ENCODE results near the gene DIPK1B.
"Not testable (repeated sequence)": the region's sequence is repeated elsewhere in the genome, so short reads cannot be mapped to it uniquely, and the experiment has no call there.

The DIPK1B gene

DNA sequence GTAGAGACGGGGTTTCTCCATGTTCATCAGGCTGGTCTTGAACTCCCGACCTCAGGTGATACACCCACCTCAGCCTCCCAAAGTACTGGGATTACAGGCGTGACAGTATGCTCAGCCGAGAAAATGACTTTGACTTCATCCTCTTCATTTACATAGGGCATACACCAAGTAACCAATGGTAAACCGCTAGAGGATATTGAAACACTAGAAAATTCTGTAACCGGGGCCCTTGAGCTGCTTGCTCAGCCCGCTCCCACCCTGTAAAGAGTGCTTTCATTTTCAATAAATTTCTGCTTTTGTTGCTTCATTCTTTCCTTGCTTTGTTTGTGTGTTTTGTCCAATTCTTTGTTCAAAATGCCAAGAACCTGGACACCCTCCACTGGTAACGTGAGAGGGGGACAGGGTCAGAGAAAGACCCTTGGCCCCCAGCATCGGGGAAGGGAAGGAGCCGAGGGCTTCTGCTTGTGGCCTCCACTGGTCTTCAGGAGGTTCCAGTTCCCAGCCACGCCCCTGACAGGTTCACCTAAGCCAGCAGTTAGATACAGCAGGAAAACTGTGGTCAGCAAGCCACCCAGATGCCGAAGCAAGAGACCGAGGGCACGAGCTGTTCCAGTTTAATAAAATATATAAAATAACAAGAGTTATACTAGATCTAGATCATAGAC lies 53.5 kb downstream of the DIPK1B start:
- H3K9me3 ChIP-seq (ENCODE audit: control insufficient read depth, insufficient read depth, low read length); H3K9ac ChIP-seq (ENCODE audit: low read depth, low read length); H3K36me3 ChIP-seq (ENCODE audit: insufficient read depth, low read length): not testable (repeated sequence)
- H3K4me1 ChIP-seq (ENCODE audit: insufficient read depth, low read length) = peaks cover 13% of the 10 kb centered on the region; the same call in 1 of the 2 replicates

DNA sequence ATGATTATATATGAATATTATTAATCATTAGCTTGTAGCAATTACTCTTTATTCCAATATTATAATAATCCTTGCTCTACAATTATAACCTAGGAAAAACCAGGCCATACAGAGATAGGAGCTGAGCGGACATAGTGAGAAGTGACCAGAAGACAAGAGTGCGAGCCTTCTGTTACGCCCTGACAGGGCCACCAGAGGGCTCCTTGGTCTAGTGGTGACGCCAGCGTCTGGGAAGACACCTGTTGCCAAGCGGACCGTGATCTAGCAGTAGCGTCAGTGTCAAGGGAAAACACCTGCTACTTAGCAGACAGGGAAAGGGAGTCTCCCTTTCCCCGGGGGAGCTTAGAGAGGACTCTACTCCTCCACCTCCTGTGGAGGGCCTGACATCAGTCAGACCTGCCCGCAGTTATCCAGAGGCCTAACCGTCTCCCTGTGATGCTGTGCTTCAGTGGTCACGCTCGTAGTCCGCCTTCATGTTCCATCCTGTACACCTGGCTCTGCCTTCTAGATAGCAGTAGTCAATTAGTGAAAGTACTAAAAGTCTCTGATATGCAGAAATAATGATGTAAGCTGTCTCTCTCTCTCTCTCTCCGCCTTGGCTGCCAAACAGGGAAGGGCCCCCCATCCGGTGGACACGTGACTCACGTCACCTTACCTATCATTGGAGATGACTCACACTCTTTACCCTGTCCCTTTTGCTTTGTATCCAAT lies 54.2 kb downstream of the DIPK1B start:
- H3K36me3 ChIP-seq (ENCODE audit: insufficient read depth, low read length); H3K9ac ChIP-seq (ENCODE audit: low read depth, low read length); H3K4me1 ChIP-seq (ENCODE audit: insufficient read depth, low read length); H3K9me3 ChIP-seq (ENCODE audit: control insufficient read depth, insufficient read depth, low read length): not testable (repeated sequence)

GRCh38 chr9:136769710-136770191 lies 57.4 kb downstream of the DIPK1B start:
- Histone ChIP-seq H3K4me1 (ENCODE audit: insufficient read depth, low read length) (no peaks in the 10 kb centered on the region; the same call in 1 of the 2 replicates), H3K36me3 (ENCODE audit: insufficient read depth, low read length) (no peaks in the 10 kb centered on the region), H3K9me3 (ENCODE audit: control insufficient read depth, insufficient read depth, low read length) (peaks cover 3% of the 10 kb centered on the region; the same call in 1 of the 2 replicates), H3K9ac (ENCODE audit: low read depth, low read length) (peak overlapping the region; percentile 29; the same call in 1 of the 2 replicates)

- Histone ChIP-seq H3K9me3 (ENCODE audit: control insufficient read depth, insufficient read depth, low read length) (peaks cover 3% of the 10 kb centered on the region; the same call in 1 of the 2 replicates), H3K9ac (ENCODE audit: low read depth, low read length) (no peak overlapping the region), H3K4me1 (ENCODE audit: insufficient read depth, low read length) (no peaks in the 10 kb centered on the region), H3K36me3 (ENCODE audit: insufficient read depth, low read length) (no peaks in the 10 kb centered on the region)
These were observed 59.6 kb downstream of the DIPK1B start for GRCh38 chr9:136771907-136772415.

DNA sequence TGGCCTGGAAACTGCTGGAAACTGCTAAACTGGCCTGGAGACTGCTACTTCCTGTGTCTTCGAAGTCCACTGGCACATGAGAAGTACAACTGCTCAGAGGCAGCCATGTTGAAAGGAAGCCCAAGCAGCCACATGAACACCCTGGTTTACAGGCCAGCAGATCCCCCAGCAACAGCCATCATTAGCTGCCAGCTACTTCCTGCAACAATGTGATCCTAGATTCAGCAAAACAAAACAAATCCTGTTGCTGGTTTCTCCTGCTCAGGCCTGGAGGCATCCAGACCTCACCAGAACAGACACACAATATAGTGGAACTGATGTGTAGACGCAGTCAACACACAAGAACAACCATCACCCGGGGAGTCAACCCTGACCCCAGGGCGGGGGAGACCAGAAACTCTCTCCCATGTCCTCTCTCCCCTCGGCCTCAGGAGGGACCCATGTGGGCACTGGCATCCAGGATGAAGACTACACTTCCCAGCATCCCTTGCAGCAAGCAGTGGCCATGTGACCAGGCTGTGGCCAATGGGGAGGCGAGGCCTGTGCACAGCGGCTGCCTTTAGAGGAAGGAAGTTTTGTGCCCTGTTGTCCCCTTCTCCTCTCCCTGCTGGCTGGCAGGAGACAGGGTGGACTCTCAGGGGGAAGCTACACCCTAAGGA lies 61.1 kb downstream of the DIPK1B start:
- no peaks in the 10 kb centered on the region for H3K36me3 ChIP-seq (ENCODE audit: insufficient read depth, low read length)
- H3K9ac ChIP-seq (ENCODE audit: low read depth, low read length) = no peak overlapping the region

More for the DNA sequence above, 61.1 kb downstream of the DIPK1B start:
- Histone ChIP-seq H3K4me1 (ENCODE audit: insufficient read depth, low read length) (no peaks in the 10 kb centered on the region), H3K9me3 (ENCODE audit: control insufficient read depth, insufficient read depth, low read length) (peaks cover 3% of the 10 kb centered on the region; the same call in 1 of the 2 replicates)
